GM12864 (cell line): ENCODE data around the gene TSPAN9.

ENCODE experiments used
- DNase-seq: peaks from one replicate; pipeline ENCODE4 v3.0.0-alpha.2; 2011; ENCODE audit warnings: low read depth
- H3K4me3 ChIP-seq: 2 replicates; pipeline ENCODE4 v1.5.1; 2011; ENCODE audit warnings: mild to moderate bottlenecking, low read depth, low read length, control low read depth
- CTCF ChIP-seq: IDR thresholded peaks from 2 replicates; pipeline ENCODE4 v1.5.1; 2011; ENCODE audit warnings: low read depth, mild to moderate bottlenecking, moderate library complexity, low read length, control low read depth, inconsistent platforms; ENCODE audit errors: missing control alignments

TSPAN9 gene

GRCh38 chr12:3328081-3328480 is 250.9 kb downstream of the TSPAN9 start:
- H3K4me3 ChIP-seq, result no peak overlapping the region
- no peak for TF ChIP-seq CTCF
- no peak for DNase-seq

GRCh38 chr12:3328571-3328970 is 251.4 kb downstream of the TSPAN9 start:
- DNase-seq, result no peak
- H3K4me3 ChIP-seq, result no peak overlapping the region
- TF ChIP-seq CTCF, result no peak

GRCh38 chr12:3329361-3329760 is 252.2 kb downstream of the TSPAN9 start:
- DNase-seq, result no peak
- no peak overlapping the region for H3K4me3 ChIP-seq
- TF ChIP-seq CTCF, result no peak

DNA sequence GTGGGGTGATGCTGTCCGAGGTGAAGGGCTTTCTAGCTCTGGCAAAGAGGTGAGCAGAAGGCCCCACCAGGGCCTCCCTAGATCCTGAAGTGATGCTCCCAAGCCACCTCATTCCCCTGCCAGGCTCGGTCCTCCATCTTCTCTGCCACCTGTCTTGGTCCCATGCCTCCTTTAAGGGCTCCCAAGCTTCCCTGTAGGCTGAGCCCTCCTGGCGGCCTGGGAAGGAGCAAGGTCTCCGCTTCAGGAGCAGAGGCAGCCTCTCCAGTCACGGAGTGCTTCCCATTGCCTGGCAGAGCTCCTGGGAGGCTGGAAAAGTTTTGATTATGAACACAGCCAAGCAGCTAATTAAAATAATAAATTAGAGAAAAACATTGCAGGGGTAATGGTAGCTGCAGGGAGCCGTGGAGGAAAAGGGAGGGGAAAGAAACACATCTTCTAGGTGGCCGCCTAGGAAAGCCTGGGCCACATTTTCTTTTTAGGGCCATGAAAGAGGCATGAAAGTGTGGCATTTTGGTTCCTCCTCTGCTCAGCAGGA is 253.9 kb downstream of the TSPAN9 start:
- DNase-seq, result no peak
- no peak overlapping the region for H3K4me3 ChIP-seq
- TF ChIP-seq CTCF, result no peak

- TF ChIP-seq CTCF, result no peak
- H3K4me3 ChIP-seq, result no peak overlapping the region
- DNase-seq, result no peak
Measured at GRCh38 chr12:3332188-3332587, 255.0 kb downstream of the TSPAN9 start.

GRCh38 chr12:3333583-3333982 is 256.4 kb downstream of the TSPAN9 start:
- no peak for DNase-seq
- H3K4me3 ChIP-seq, result no peak overlapping the region
- no peak for TF ChIP-seq CTCF

DNA sequence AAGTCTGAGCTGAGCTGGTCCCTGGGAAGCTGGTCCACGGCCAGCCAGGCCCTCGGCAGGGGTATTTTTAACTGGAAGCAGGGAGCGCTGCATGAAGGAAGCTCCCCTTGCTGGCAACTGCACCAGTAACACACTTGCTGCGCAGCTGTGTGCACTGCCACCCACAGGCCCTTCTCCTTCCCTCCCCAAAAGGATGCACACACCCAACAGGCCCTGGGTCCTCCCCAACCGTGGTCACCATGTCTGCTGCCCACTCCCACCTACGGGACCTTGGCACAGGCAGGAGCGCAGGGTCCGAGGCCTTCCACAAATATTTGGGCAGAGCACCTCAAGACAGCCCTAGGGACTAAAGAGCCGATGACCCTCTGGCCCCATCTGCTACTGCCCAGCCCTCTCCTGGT is 256.8 kb downstream of the TSPAN9 start:
- TF ChIP-seq CTCF, result no peak
- no peak for DNase-seq
- no peak overlapping the region for H3K4me3 ChIP-seq
